DMS 273 treated with DMSO at 0.1 percent for 48 hours (cell line): ENCODE measurements around the gene FHOD3.

Experiments
- DNase-seq: peaks from one replicate; lab custom pipeline; 2025; lab: John Stamatoyannopoulos, UW

The FHOD3 gene

GRCh38 chr18:36296650-36297416 lies 680 bp upstream of the FHOD3 start:
- DNase-seq = peak; percentile 78

GRCh38 chr18:36298126-36298741 lies 721 bp downstream of the FHOD3 start:
- DNase-seq = no peak

DNA sequence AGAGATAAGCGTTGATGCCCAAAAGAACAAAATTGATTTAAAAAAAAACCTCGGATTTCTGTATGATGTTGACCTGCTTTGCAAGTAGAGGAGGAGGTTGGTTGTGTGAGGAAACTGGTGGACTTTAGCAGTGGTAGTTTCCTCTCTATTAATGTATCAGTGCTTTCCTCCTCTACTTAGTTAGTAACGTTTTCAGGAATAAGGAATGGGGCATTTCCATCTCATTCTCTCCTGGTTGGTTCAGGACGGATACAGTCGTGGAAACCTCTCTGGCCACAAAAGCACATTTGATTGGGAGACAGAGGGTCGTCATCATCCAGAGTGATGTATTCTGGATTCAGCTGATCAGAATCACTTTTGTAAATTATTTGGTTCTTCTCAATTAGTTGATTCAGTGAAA lies 1.5 kb downstream of the FHOD3 start:
- no peak for DNase-seq

GRCh38 chr18:36300211-36300610 lies 2.7 kb downstream of the FHOD3 start:
- no peak for DNase-seq

GRCh38 chr18:36301884-36302283 lies 4.4 kb downstream of the FHOD3 start:
- DNase-seq = no peak

GRCh38 chr18:36302676-36303075 lies 5.2 kb downstream of the FHOD3 start:
- no peak for DNase-seq

DNA sequence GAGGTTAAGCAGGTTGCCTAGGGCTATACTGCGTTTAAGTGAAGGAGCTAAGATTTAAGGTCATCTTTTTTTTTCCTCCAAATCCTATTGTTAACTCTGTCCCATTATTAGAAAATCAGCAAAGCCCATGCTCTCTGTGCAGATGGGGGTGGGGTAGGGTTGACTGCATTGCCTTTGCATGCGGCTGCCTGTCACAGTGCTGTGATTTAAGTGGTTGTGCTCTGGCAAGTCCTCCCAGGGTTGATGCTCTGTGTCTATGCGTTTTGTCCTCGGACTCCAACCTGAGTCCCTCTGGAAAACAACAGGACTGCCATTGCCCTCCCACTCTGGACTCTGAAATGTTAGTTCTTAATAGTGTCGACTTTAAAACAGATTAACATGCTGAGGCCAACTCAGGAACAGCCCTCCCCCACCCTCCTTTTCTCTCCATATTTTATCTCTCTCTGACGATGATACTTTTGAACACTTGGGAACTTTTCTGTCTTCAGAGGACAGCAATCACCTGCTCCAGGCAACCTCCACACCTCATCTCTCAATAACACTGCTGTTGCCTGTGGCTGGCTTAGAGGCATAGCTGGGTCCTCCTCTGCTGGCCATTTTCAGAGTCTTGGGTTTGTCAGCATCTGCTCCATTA lies 5.8 kb downstream of the FHOD3 start:
- no peak for DNase-seq

- no peak for DNase-seq
These were observed 7.2 kb downstream of the FHOD3 start for GRCh38 chr18:36304723-36305122.

DNA sequence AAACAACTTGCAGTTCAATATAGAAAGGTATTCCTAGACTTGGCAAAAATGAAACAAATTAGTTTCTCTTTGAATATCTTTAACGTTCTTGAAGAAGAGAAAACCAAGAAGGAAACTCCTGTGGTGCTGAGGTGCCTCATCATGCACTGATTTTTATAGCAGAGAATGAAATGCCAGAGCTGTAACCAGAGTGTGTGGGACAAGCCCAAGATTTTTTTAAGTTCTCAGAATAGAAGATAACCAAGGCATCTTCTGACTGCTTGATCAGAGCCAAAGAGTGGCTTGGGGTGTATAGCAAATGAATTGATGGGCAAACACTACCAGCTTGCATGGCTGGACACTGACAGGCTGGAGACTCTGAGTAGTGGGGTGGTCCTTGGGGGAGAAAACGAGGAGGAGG lies 7.9 kb downstream of the FHOD3 start:
- DNase-seq = no peak

GRCh38 chr18:36307513-36307912 lies 10.0 kb downstream of the FHOD3 start:
- DNase-seq = no peak

- no peak for DNase-seq
These were observed 11.4 kb downstream of the FHOD3 start for GRCh38 chr18:36308711-36309435.

DNA sequence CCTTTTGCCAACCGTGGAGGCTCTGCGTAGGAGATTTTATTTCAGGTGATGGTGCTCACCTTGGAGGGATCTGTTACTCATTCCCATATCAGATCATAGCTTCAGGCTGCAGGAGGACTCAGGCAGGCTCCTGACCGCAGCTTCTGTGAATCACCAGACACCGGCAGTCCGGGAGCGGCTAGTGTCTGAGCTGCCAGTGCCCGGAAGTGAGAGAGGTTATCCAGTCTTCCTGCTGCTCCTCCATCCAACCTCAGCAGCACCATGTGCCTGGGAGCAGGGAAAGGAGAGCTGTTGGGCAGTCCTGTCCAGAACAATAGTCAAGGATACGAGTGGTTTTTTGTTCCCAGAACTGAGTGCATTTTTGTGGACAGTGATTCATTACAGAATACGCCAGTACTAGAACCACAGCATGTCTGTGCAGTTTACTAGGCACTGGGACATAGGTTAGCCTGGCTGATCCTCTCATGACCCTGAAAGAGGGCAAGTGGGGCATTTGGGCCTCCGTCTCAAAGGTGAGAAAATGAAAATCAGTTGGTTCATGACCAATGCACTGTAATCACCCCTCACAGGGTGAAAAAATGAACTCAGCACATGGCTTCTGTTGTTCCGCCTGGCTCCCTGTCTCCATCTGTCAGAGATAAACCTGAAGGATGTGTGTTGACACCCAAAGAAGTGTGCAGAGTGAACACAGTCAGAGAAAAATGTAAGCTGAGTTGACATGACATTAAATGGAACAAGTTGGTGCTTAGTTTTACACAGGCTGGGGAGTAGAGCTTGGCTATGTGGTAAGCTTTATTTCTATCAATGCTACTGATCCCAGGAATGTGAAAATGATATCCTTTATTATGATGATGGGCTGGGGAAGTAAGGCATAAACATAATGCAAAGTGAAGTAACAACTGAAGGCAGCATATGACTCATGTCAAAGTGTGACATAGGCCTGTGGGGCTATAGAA lies 12.2 kb downstream of the FHOD3 start:
- DNase-seq = no peak

DNA sequence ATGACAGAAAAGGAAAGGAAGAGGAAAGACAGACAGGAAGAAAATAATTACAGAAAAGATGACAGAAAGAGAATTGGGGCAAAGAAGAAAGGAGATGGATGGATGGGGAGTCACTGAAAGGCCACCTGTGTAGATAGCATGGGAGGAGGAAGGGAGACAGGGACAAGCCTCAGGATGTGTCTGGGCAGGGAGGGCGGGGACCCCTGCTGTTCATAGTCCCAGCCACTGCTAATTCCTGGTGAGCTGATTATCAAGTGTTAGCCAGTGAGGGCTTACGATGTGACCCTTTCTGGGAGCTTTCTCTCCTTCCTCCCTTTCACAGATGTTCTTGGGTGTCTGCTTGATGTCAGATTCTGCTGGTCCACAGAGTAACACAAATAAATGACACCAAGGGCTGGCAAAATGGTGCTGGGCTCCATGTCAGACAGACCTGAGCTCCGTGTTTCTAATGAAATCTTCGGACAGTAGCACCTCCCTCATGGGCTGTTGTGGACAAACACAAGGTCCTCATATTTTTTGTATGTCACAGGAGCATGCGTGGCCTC lies 13.6 kb downstream of the FHOD3 start:
- DNase-seq = no peak

DNA sequence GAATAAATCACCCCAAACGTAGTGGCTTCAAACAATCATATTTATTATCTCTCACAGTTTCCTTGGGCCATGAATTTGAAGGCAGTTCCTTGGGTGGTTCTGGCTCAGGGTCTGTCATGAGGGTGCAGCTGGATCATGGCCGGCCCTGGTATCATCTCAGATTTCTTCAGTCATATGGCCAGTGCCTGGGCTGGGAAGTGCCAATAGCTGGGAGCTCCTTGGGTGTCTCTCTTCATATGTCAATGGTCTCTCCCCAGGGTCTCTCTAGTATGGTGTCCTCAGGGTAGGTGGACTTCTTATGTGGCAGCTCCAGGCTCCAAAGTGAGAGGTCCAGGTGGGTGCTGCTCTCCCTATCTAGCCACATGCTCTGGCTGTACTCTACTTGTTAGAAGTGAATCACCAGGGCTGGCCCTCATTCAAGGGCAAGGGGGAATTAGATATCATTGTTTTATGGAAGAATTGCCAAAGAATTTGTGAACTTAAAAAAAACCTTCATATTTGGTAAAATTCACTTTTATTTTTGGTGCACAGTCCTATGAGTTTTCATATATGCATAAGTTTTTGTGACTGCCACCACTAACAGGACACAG lies 15.4 kb downstream of the FHOD3 start:
- no peak for DNase-seq

GRCh38 chr18:36314098-36314497 lies 16.6 kb downstream of the FHOD3 start:
- no peak for DNase-seq

- no peak for DNase-seq
These were observed 17.2 kb downstream of the FHOD3 start for GRCh38 chr18:36314754-36315153.

DNA sequence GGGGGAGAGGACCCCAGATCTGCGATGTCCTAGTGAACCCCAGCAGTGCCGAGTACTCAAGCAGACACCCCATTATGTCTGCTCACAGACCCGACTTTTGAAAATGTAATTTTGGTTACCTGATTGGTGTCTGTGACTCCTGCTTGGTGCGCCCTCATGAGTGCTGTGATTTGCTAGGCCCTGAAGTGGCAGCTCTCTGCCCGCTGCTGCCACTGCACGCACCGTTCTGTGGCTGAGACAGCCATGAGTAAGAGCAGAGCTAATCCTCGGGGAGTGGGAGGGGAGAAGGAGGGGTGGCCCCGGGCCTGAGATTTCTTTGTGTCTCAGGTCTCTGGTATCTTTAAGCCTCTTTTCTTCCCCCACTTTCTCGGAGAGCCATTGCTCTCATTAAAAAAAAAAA lies 18.2 kb downstream of the FHOD3 start:
- DNase-seq = no peak

DNA sequence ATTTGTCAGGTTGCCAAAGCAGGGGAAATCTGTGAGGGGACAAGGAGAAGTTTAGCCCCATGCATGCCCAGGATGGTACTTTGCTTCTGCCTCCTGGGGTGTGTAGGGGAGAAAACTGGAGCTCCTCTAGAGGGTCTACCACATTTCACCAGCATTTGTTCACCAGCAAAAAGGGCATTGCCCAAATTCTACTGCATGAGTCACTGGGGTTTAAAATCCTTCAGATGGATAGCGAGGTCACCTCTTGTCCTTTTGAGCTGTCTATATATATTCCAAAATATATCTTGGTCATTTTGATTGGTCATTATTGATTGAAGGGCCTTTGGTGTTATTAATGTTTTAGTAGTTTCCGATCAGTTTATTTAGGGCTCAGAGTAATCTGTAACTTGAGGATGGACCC lies 18.7 kb downstream of the FHOD3 start:
- DNase-seq = no peak

DNA sequence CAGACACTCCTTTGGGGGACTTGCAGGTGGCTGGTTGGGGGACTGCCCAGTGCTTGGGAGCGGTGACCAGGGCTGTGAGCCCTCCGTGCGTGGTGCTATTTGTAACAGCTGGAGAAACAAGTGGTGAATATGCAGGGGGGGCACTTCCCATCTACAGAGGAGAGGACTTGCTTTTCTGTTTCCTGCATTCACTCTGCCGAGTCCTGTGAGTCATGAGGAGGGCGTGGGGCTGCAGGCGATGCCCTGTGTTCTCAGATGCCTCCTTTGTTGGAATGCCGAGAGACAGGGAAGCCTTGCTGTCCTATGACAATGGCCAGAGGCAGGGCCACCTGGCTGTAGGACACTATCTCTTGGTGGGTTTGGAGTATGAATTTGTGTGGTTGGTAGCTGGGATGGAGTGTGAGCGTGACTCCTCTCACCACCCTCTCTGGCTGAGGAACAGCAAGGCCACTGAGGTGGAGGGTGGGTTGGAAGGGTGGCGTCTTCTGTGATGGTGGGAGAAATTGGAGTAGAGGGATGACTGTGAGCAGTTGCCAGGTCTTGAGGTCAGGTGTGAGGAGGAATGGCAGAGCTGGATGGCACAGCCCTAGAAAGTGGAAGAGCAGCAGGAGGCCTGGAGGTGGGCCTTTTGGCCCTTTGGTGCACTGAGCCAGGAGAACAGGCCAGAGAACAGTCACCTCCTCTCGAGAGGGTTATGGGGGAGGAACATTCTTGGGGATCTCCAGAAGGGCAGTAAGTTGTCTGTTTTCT lies 24.3 kb downstream of the FHOD3 start:
- no peak for DNase-seq

DNA sequence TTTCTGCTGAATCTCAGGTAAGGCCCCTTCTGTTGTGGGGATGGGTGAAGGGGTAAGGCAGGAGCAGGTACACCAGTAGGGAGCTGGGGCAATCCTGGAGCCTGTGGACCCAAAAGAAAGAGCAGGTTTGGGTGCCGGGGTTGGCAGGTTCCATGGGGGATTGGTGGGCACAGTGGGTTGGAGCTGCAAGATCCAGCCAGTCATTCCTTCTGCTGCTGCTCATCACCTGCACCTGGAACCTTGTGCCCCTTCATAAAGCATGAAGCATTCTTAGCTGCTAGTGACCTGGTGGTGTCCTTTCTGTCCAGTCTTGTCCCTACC lies 24.9 kb downstream of the FHOD3 start:
- no peak for DNase-seq
